NOMO-1 treated with dmso at 0.1 percent for 144 hours (cell line): Measurements from ENCODE around the gene LHFPL6.

Experiments
- DNase-seq: peaks from one replicate; lab custom pipeline; 2025; ENCODE audit not compliant: unreplicated experiment; lab: John Stamatoyannopoulos, UW

Gene LHFPL6

GRCh38 chr13:39557285-39557955, 45.6 kb downstream of the LHFPL6 start:
- DNase-seq, result no peak

- no peak for DNase-seq
These were observed 46.1 kb downstream of the LHFPL6 start for GRCh38 chr13:39556866-39557265.

GRCh38 chr13:39554371-39554770, 48.6 kb downstream of the LHFPL6 start:
- no peak for DNase-seq

GRCh38 chr13:39552246-39552645, 50.7 kb downstream of the LHFPL6 start:
- DNase-seq, result no peak

GRCh38 chr13:39550931-39551330, 52.1 kb downstream of the LHFPL6 start:
- DNase-seq, result no peak

GRCh38 chr13:39547108-39547507, 55.9 kb downstream of the LHFPL6 start:
- DNase-seq, result no peak

- no peak for DNase-seq
These were observed 60.6 kb downstream of the LHFPL6 start for GRCh38 chr13:39542361-39542760.

GRCh38 chr13:39540929-39541605, 61.9 kb downstream of the LHFPL6 start:
- DNase-seq, result no peak

GRCh38 chr13:39538816-39539790, 63.9 kb downstream of the LHFPL6 start:
- no peak for DNase-seq

- no peak for DNase-seq
These were observed 66.1 kb downstream of the LHFPL6 start for GRCh38 chr13:39536906-39537305.

- DNase-seq, result no peak
These were observed 66.7 kb downstream of the LHFPL6 start for GRCh38 chr13:39536274-39536673.

GRCh38 chr13:39533651-39534150, 69.3 kb downstream of the LHFPL6 start:
- no peak for DNase-seq

- DNase-seq, result no peak
These were observed 71.3 kb downstream of the LHFPL6 start for GRCh38 chr13:39531646-39532045.

- no peak for DNase-seq
These were observed 72.1 kb downstream of the LHFPL6 start for GRCh38 chr13:39530916-39531315.

- DNase-seq, result no peak
These were observed 74.4 kb downstream of the LHFPL6 start for GRCh38 chr13:39528661-39528980.

- DNase-seq, result no peak
These were observed 74.9 kb downstream of the LHFPL6 start for GRCh38 chr13:39527961-39528660.

- no peak for DNase-seq
These were observed 75.7 kb downstream of the LHFPL6 start for GRCh38 chr13:39527301-39527700.

- no peak for DNase-seq
These were observed 76.5 kb downstream of the LHFPL6 start for GRCh38 chr13:39526499-39526898.

GRCh38 chr13:39525506-39525905, 77.5 kb downstream of the LHFPL6 start:
- DNase-seq, result no peak

- DNase-seq, result no peak
These were observed 78.2 kb downstream of the LHFPL6 start for GRCh38 chr13:39524795-39525194.

GRCh38 chr13:39522329-39522728, 80.7 kb downstream of the LHFPL6 start:
- DNase-seq, result no peak
